HCT116 (cell line): ENCODE measurements around the gene MICAL3. TPM values are rescaled to one million over a fixed set of nuclear protein-coding genes. Genes with fewer than 3 reads are reported as not detected.

Experiments used
- ATAC-seq: fragments of 200-7000 bp; cut with Tn5 transposase; 2 replicates; pipeline ENCODE4 v1.9.1; 2020; ENCODE audit warnings: mild to moderate bottlenecking, moderate library complexity
- BruUV-seq: library from RNA; stranded (reverse); fragments of 400-500 nt; replicated peaks from 2 replicates; lab custom pipeline; 2021; lab: Mats Ljungman, UMichigan
- CTCF ChIA-PET: fragments of 300-600 bp; sonication (Branson Sonifier 250); formaldehyde crosslinking; loops from one replicate; lab custom pipeline; 2021; ENCODE audit warnings: antibody characterized with exemption; lab: Charles Lee
- POLR2A ChIA-PET: fragments of 300-600, 350-600 bp; sonication (Branson Sonifier 250); formaldehyde crosslinking; loops from one replicate; lab custom pipeline; 2021; ENCODE audit warnings: antibody characterized with exemption; lab: Charles Lee
- RAD21 ChIA-PET, 2 experiments: fragments of 300-600 bp; sonication (Branson Sonifier 250); formaldehyde crosslinking; loops; one replicate each; lab custom pipeline; 2023; ENCODE audit warnings: low total read pairs in 2 of 2; ENCODE audit not compliant: uncharacterized antibody in 2 of 2, unreplicated experiment in 2 of 2, low non-redundant PET in 1 of 2; lab: Charles Lee
- DNase-seq: peaks from one replicate; pipeline ENCODE4 v3.0.0-alpha.2; 2010; ENCODE audit warnings: low read depth, low spot score
- H2AFZ ChIP-seq: fragments of 200-600 bp; shearing (Covaris generic), sonication (generic); 2 replicates; pipeline ENCODE4 v1.6.1; 2017; ENCODE audit warnings: low read depth, mixed run types, mixed read lengths, antibody characterized with exemption, low read length; ENCODE audit not compliant: poor library complexity, severe bottlenecking
- H3K27ac ChIP-seq: 2 replicates; pipeline ENCODE4 v1.5.1; 2012; ENCODE audit warnings: low read depth, low read length
- H3K27me3 ChIP-seq: fragments of 200-600 bp; sonication (generic); 2 replicates; pipeline ENCODE4 v1.6.1; 2016; ENCODE audit warnings: mixed run types, low read length, mixed read lengths; ENCODE audit not compliant: insufficient read depth
- H3K36me3 ChIP-seq, 2 experiments: fragments of 200-500 bp in 1 of 2; fragments of 200-600 bp in 1 of 2; sonication (Bioruptor generic) in 1 of 2; sonication (generic) in 1 of 2; 2 replicates each; pipeline versions ENCODE4 v1.5.1 to v1.6.1; 2014 to 2016; ENCODE audit warnings: low read length in 2 of 2, inconsistent platforms in 1 of 2, mixed read lengths in 1 of 2, mixed run types in 1 of 2; ENCODE audit not compliant: insufficient read depth in 2 of 2, control insufficient read depth in 1 of 2
- H3K4me1 ChIP-seq, 2 experiments: fragments of 200-600 bp in 1 of 2; sonication (generic) in 1 of 2; 2 replicates each; pipeline versions ENCODE4 v1.5.1 to v1.6.1; 2012 to 2017; ENCODE audit warnings: low read length in 2 of 2, inconsistent platforms in 1 of 2, mild to moderate bottlenecking in 1 of 2, mixed read lengths in 1 of 2, mixed run types in 1 of 2, moderate library complexity in 1 of 2; ENCODE audit not compliant: insufficient read depth in 2 of 2, control insufficient read depth in 1 of 2
- H3K4me2 ChIP-seq: fragments of 200-600 bp; sonication (generic); 2 replicates; pipeline ENCODE4 v1.6.1; 2017; ENCODE audit warnings: mixed run types, low read length, mixed read lengths
- H3K4me3 ChIP-seq, 2 experiments: fragments of 200-600 bp in 1 of 2; sonication (generic) in 1 of 2; replicated peaks in 1 of 2; 2 replicates each; pipeline ENCODE4 v1.5.1; 2011 to 2016; ENCODE audit warnings: low read length in 2 of 2, control low read depth in 1 of 2, low read depth in 1 of 2, mild to moderate bottlenecking in 1 of 2, mixed read lengths in 1 of 2, mixed run types in 1 of 2
- H3K79me2 ChIP-seq: fragments of 200-600 bp; sonication (generic); 2 replicates; pipeline ENCODE4 v1.6.1; 2017; ENCODE audit warnings: mild to moderate bottlenecking, mixed run types, low read length, moderate library complexity, mixed read lengths; ENCODE audit not compliant: insufficient read depth
- H3K9ac ChIP-seq: fragments of 200-600 bp; sonication (generic); 2 replicates; pipeline ENCODE4 v1.6.1; 2016; ENCODE audit warnings: low read length, mixed read lengths
- H3K9me2 ChIP-seq: fragments of 200-600 bp; sonication (generic), shearing (Covaris generic); 2 replicates; pipeline ENCODE4 v1.6.1; 2017; ENCODE audit warnings: mixed run types, mild to moderate bottlenecking, moderate library complexity; ENCODE audit not compliant: insufficient read depth
- H3K9me3 ChIP-seq, 2 experiments: fragments of 200-500 bp in 1 of 2; fragments of 200-600 bp in 1 of 2; sonication (Bioruptor generic) in 1 of 2; sonication (generic) in 1 of 2; 2 replicates each; pipeline ENCODE4 v1.6.1; 2014 to 2017; ENCODE audit warnings: low read length in 2 of 2, mixed read lengths in 2 of 2, inconsistent platforms in 1 of 2, low read depth in 1 of 2, mild to moderate bottlenecking in 1 of 2, mixed run types in 1 of 2, moderate library complexity in 1 of 2; ENCODE audit not compliant: control insufficient read depth in 1 of 2, insufficient read depth in 1 of 2
- H4K20me1 ChIP-seq: fragments of 200-600 bp; sonication (generic), shearing (Covaris generic); 2 replicates; pipeline ENCODE4 v1.6.1; 2017; ENCODE audit warnings: mixed run types, mild to moderate bottlenecking, moderate library complexity; ENCODE audit not compliant: insufficient read depth
- CBX3 ChIP-seq: IDR thresholded peaks from 2 replicates; pipeline ENCODE4 v1.6.1; 2012; ENCODE audit warnings: low read depth
- EGR1 ChIP-seq: IDR thresholded peaks from 2 replicates; pipeline ENCODE4 v1.6.1; 2012; ENCODE audit warnings: low read depth
- ELF1 ChIP-seq: IDR thresholded peaks from 2 replicates; pipeline ENCODE4 v1.6.1; 2012; ENCODE audit warnings: low read depth, borderline replicate concordance
- EZH2phosphoT487 ChIP-seq: fragments of 200-600 bp; IDR thresholded peaks from 2 replicates; pipeline ENCODE4 v1.6.1; 2018; ENCODE audit warnings: antibody characterized with exemption, borderline replicate concordance
- JUND ChIP-seq: IDR thresholded peaks from 2 replicates; pipeline ENCODE4 v1.6.1; 2012
- POLR2A ChIP-seq: IDR thresholded peaks from 2 replicates; pipeline ENCODE4 v1.7.0; 2011; ENCODE audit warnings: borderline replicate concordance; ENCODE audit not compliant: insufficient read depth, insufficient read length; ENCODE audit errors: extremely low read depth
- POLR2AphosphoS5 ChIP-seq: IDR thresholded peaks from 2 replicates; pipeline ENCODE4 v1.6.1; 2011; ENCODE audit warnings: mild to moderate bottlenecking, low read depth, low read length, moderate library complexity
- RAD21 ChIP-seq: IDR thresholded peaks from 2 replicates; pipeline ENCODE4 v1.6.1; 2012; ENCODE audit warnings: low read depth, mild to moderate bottlenecking
- SIN3A ChIP-seq: IDR thresholded peaks from 2 replicates; pipeline ENCODE4 v1.6.1; 2012; ENCODE audit warnings: low read depth
- SP1 ChIP-seq: IDR thresholded peaks from 2 replicates; pipeline ENCODE4 v1.6.1; 2012; ENCODE audit warnings: low read depth
- TCF7L2 ChIP-seq: IDR thresholded peaks from 2 replicates; pipeline ENCODE4 v1.7.0; 2011; ENCODE audit warnings: borderline replicate concordance, inconsistent platforms; ENCODE audit not compliant: insufficient read depth, insufficient read length; ENCODE audit errors: extremely low read depth
- YY1 ChIP-seq: IDR thresholded peaks from 2 replicates; pipeline ENCODE4 v1.6.1; 2011; ENCODE audit warnings: low read length, low read depth, moderate library complexity, mild to moderate bottlenecking; ENCODE audit not compliant: insufficient replicate concordance; ENCODE audit errors: extremely low read depth
- intact Hi-C: fragments of 100-400 bp; cut with micrococcal nuclease; formaldehyde crosslinking; loops from 2 replicates; pipeline ENCODE4 v1.10.0; 2022
- total RNA-seq: library from RNA; stranded (reverse); gene quantifications from one replicate; pipeline ENCODE4 v1.2.1, GENCODE V29; 2021; ENCODE audit not compliant: unreplicated experiment
- TF ChIP-seq, protein P1 (sequence below), 3 experiments: fragments of 200-600 bp in 1 of 3; sonication (generic) in 1 of 3; IDR thresholded peaks in 2 of 3; conservative IDR thresholded peaks in 1 of 3; 2 replicates each; pipeline ENCODE4 v1.5.1; 2012 to 2017; ENCODE audit warnings: low read depth in 2 of 3, low read length in 2 of 3, antibody characterized with exemption in 1 of 3, borderline replicate concordance in 1 of 3, control low read depth in 1 of 3, mild to moderate bottlenecking in 1 of 3, mixed read lengths in 1 of 3, mixed run types in 1 of 3, moderate library complexity in 1 of 3; ENCODE audit not compliant: insufficient read depth in 1 of 3
- TF ChIP-seq, protein P2 (sequence below): IDR thresholded peaks from 2 replicates; pipeline ENCODE4 v1.6.1; 2012
- TF ChIP-seq, protein P3 (sequence below): IDR thresholded peaks from 2 replicates; pipeline ENCODE4 v1.6.1; 2012
- TF ChIP-seq, protein P4 (sequence below): IDR thresholded peaks from 2 replicates; pipeline ENCODE4 v1.6.1; 2011; ENCODE audit warnings: mild to moderate bottlenecking, low read length, moderate library complexity; ENCODE audit not compliant: insufficient replicate concordance; ENCODE audit errors: extremely low read depth

Gene MICAL3
- total RNA-seq, 1 experiment from 2014 or later, result 30.8 TPM

DNA sequence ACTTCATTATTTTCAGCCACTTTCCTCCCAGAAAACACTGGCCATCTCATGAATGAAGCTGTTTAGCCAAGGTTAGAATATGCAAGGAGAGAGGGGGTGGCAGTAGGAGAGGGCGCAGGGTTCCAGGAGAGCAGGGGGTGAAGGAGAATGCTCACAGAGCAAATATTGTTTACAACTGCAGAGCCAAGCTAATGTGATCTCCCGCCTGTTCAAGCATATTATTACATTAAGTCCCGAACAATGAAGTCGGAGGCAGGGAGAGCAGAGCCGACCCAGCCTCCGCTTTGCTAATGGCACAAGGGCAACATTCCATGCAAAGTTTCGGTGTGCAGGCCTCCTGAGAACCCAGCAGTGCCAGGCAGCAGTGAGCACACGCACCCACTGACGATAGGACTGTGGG lies 80.1 kb downstream of the MICAL3 start:
- H3K9me2 ChIP-seq, result no peaks in the 10 kb centered on the region
- H3K27ac ChIP-seq, result no peak overlapping the region
- intact Hi-C loops, result no loop called here
- no peaks in the 10 kb centered on the region for H4K20me1 ChIP-seq
- CTCF ChIA-PET, result no interaction called here
- RAD21 ChIA-PET, result no interaction called here
- no TSS peak for BruUV-seq
- H3K9ac ChIP-seq, result no peak overlapping the region
- no peak overlapping the region for H2AFZ ChIP-seq
- H3K79me2 ChIP-seq, result peaks cover 100% of the 10 kb centered on the region
- ATAC-seq, result no peak
- H3K27me3 ChIP-seq, result no peaks in the 10 kb centered on the region
- H3K4me1 ChIP-seq, result no peaks in the 10 kb centered on the region; a peak in 1 of 4 replicates
- no peak overlapping the region for H3K4me2 ChIP-seq
- DNase-seq, result no peak
- no peak for TF ChIP-seq ELF1
- TF ChIP-seq, protein P1, sequence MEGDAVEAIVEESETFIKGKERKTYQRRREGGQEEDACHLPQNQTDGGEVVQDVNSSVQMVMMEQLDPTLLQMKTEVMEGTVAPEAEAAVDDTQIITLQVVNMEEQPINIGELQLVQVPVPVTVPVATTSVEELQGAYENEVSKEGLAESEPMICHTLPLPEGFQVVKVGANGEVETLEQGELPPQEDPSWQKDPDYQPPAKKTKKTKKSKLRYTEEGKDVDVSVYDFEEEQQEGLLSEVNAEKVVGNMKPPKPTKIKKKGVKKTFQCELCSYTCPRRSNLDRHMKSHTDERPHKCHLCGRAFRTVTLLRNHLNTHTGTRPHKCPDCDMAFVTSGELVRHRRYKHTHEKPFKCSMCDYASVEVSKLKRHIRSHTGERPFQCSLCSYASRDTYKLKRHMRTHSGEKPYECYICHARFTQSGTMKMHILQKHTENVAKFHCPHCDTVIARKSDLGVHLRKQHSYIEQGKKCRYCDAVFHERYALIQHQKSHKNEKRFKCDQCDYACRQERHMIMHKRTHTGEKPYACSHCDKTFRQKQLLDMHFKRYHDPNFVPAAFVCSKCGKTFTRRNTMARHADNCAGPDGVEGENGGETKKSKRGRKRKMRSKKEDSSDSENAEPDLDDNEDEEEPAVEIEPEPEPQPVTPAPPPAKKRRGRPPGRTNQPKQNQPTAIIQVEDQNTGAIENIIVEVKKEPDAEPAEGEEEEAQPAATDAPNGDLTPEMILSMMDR (IDR thresholded peaks at IDR 0.05 in 2 of 3, conservative IDR thresholded peaks at IDR 0.05 in 1 of 3; ENCODE audit: borderline replicate concordance in 1 of 3, insufficient read depth in 1 of 3, low read depth in 2 of 3, low read length in 2 of 3), result no peak
- TF ChIP-seq, protein P2, sequence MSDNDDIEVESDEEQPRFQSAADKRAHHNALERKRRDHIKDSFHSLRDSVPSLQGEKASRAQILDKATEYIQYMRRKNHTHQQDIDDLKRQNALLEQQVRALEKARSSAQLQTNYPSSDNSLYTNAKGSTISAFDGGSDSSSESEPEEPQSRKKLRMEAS, result no peak
- TF ChIP-seq YY1, result no peak
- TF ChIP-seq POLR2AphosphoS5, result no peak
- no peak for TF ChIP-seq SP1
- no peak for TF ChIP-seq TCF7L2
- no peak for TF ChIP-seq CBX3
- no peak for TF ChIP-seq RAD21
- no peak for TF ChIP-seq POLR2A
- TF ChIP-seq SIN3A, result no peak
- no peak for TF ChIP-seq EZH2phosphoT487
- no peak for TF ChIP-seq EGR1
- no peak for TF ChIP-seq JUND
- TF ChIP-seq, protein P3, sequence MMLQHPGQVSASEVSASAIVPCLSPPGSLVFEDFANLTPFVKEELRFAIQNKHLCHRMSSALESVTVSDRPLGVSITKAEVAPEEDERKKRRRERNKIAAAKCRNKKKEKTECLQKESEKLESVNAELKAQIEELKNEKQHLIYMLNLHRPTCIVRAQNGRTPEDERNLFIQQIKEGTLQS, result no peak
- TF ChIP-seq, protein P4, sequence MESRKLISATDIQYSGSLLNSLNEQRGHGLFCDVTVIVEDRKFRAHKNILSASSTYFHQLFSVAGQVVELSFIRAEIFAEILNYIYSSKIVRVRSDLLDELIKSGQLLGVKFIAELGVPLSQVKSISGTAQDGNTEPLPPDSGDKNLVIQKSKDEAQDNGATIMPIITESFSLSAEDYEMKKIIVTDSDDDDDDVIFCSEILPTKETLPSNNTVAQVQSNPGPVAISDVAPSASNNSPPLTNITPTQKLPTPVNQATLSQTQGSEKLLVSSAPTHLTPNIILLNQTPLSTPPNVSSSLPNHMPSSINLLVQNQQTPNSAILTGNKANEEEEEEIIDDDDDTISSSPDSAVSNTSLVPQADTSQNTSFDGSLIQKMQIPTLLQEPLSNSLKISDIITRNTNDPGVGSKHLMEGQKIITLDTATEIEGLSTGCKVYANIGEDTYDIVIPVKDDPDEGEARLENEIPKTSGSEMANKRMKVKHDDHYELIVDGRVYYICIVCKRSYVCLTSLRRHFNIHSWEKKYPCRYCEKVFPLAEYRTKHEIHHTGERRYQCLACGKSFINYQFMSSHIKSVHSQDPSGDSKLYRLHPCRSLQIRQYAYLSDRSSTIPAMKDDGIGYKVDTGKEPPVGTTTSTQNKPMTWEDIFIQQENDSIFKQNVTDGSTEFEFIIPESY, result no peak
- no peaks in the 10 kb centered on the region for H3K9me3 ChIP-seq
- POLR2A ChIA-PET, result no interaction called here
- no peaks in the 10 kb centered on the region for H3K36me3 ChIP-seq
- no peak overlapping the region for H3K4me3 ChIP-seq
